Inferior parietal cortex (tissue), 1 donor: ENCODE results near the gene DNAH10.
"Not testable (repeated sequence)": the region's sequence is repeated elsewhere in the genome, so short reads cannot be mapped to it uniquely, and the experiment has no call there.

Source experiments
- DNase-seq: peaks from one replicate; pipeline ENCODE4 v3.0.0-alpha.2; 2016; ENCODE audit errors: extremely low spot score

Gene DNAH10

GRCh38 chr12:123946516-123947505, 184.7 kb downstream of the DNAH10 start:
- DNase-seq: not testable (repeated sequence)

- DNase-seq: not testable (repeated sequence)
Observed at GRCh38 chr12:123947531-123947930, 185.4 kb downstream of the DNAH10 start.

GRCh38 chr12:123948401-123948795, 186.3 kb downstream of the DNAH10 start:
- no peak for DNase-seq

GRCh38 chr12:123948796-123949769, 187.0 kb downstream of the DNAH10 start:
- DNase-seq: no peak

GRCh38 chr12:123949770-123950165, 187.7 kb downstream of the DNAH10 start:
- no peak for DNase-seq

GRCh38 chr12:123950476-123951349, 188.6 kb downstream of the DNAH10 start:
- DNase-seq: no peak

- no peak for DNase-seq
Observed at GRCh38 chr12:123951467-123951866, 189.4 kb downstream of the DNAH10 start.

GRCh38 chr12:123952037-123952436, 189.9 kb downstream of the DNAH10 start:
- no peak for DNase-seq

- no peak for DNase-seq
Observed at GRCh38 chr12:123954647-123955350, 192.7 kb downstream of the DNAH10 start.

GRCh38 chr12:123956249-123956648, 194.1 kb downstream of the DNAH10 start:
- no peak for DNase-seq

GRCh38 chr12:123957196-123957595, 195.1 kb downstream of the DNAH10 start:
- DNase-seq: no peak

- no peak for DNase-seq
Observed at GRCh38 chr12:123958462-123958861, 196.4 kb downstream of the DNAH10 start.

- DNase-seq: no peak
Observed at GRCh38 chr12:123958876-123959275, 196.8 kb downstream of the DNAH10 start.

GRCh38 chr12:123960029-123960735, 198.1 kb downstream of the DNAH10 start:
- DNase-seq: no peak

GRCh38 chr12:123960856-123961255, 198.8 kb downstream of the DNAH10 start:
- DNase-seq: no peak

GRCh38 chr12:123961585-123962345, 199.7 kb downstream of the DNAH10 start:
- DNase-seq: no peak

GRCh38 chr12:123962513-123962912, 200.4 kb downstream of the DNAH10 start:
- no peak for DNase-seq

- no peak for DNase-seq
Observed at GRCh38 chr12:123963821-123964220, 201.7 kb downstream of the DNAH10 start.

GRCh38 chr12:123965382-123965781, 203.3 kb downstream of the DNAH10 start:
- no peak for DNase-seq
